HG02610 (cell line): ENCODE results near the gene AVL9.
A peak's percentile ranks its signal among the peaks of the same experiment; 100 is the strongest.
"Not testable (repeated sequence)": the region's sequence is repeated elsewhere in the genome, so short reads cannot be mapped to it uniquely, and the experiment has no call there.

Source experiments
- ATAC-seq: cut with Tn5 transposase; IDR thresholded peaks from one replicate; pipeline ENCODE4 v1.9.1; 2021; ENCODE audit warnings: mild to moderate bottlenecking, moderate library complexity; ENCODE audit not compliant: unreplicated experiment

Gene AVL9

DNA sequence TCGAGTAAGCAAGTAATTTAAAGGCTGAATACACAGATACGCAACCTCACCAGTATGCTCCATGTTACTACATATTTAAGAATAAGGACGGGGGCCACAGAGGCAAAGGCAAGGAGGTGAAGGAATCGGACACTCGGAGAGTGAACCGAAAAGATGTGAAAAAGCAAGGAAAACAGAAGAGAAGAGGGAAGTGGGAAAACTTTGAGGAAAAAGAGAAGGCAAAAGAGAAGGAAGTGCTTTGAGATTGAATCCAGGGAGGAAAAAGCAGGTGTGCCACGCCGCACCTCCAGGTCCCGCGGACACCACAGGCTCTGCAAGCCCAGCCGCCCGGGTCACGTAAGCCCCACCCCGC lies 367 bp upstream of the AVL9 start:
- ATAC-seq: peak; percentile 4

DNA sequence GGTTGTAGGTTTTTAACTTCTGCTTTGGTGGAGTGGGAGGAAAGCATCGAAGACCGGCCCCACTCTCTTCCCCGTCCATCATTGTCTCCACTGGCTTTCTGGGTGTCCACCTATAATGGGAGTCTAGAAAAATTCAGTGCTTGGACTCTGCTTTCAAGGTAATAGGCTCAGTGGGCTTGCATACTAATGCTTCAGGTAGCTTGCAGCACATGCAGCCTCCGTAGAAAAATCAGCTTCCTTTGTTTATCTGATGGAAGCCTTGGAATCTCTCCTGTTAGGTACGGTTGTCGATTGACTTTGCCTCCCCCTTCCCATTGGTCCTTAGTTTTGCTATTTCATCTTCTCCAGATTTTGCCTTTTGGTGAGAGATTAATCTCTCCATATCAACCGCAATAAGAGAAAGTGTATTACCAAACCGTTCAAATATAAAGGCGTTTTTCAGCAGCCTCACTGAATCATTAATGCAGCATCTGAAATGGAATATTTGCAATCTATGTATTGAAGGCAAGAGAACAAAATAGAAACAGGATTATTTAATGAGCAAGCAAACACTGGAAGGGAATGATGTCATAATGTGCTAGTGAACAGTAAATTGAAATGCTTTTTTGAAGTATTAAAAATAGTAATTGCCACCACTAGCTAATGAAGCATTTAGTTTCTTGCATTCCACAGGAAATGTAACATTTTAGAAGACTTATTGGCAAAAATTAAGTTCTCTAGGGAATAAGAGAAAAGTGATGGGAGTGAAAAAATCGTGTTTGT lies 944 bp downstream of the AVL9 start:
- ATAC-seq: no peak

DNA sequence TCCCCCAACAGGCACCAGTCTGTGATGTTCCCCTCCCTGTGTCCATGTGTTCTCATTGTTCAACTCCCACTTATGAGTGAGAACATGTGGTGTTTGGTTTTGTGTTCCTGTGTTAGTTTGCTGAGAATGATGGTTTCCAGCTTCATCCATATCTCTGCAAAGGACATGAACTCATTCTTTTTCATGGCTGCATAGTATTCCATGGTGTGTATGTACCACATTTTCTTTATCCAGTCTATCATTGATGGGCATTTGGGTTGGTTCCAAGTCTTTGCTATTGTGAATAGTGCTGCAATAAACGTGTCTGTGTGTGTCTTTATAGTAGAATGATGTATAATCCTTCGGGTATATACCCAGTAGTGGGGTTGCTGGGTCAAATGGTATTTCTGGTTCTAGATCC lies 4.5 kb downstream of the AVL9 start:
- ATAC-seq: not testable (repeated sequence)

DNA sequence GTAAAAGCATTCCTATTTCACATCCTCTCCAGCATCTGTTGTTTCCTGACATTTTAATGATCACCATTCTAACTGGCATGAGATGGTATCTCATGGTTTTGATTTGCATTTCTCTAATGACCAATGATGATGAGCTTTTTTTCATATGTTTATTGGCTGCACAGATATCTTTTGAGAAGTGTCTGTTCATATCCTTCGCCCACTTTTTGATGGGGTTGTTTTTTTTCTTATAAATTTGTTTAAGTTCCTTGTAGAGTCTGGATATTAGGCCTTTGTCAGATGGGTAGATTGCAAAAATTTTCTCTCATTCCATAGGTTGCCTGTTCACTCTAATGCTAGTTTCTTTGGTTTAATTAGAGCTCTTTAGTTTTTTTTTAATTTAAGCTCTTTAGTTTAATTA lies 4.9 kb downstream of the AVL9 start:
- ATAC-seq: not testable (repeated sequence)

DNA sequence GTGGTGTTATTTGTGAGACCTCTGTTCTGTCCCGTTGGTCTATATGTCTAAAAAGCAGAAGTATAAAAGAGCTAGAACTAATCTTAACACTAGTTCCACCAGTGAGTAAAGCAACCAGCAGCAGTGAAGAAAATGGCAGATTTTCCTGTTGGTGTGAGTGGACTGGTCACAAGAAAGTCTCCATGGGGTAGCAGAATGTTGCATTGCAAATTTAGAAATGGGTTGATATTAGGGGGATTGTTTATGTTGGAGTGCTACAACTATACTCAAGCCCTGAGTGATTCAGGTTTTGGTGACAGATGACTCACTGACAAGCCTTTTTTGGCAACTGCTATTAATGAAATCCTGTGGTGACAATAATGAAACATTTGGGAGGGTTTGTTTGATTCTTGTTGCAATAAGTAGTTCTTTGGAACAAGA lies 5.6 kb downstream of the AVL9 start:
- peak; percentile 82 for ATAC-seq

DNA sequence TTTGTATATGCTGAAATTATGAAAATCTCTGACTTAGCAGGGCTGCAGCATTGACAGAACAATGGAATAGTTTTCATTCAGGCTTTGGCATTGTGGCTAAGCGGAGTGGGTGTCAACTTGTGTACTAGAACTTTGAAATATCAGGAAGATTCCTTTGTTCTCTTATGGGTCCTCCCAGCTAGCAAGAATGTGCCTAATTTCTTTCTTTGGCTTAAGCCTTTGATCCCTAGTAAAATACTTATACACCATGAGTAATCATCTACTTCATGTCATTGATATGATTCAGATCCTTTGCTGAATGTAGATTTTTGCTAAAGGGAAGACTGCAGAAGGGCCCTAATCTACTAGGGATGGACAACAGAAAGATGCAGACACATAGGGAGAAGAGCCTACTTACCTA lies 6.2 kb downstream of the AVL9 start:
- ATAC-seq: no peak

DNA sequence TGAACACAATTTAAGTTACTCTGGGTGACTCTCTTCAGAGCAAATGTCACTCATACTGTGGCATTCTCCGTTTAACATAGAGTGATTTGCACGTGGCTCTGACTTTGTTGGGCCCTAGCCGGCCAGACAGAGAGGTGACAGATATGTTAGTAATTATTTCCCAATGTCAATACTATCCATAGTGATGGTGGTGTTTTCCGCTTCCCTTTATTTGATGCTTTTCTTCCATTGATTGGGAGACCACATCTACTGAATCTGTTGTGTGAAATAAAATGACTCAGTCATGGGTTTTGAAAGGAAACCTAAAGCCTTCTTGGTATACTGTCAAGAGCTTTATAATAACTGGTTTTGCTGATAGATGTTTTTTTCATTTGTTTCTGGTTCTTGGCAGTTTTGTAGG lies 7.4 kb downstream of the AVL9 start:
- ATAC-seq: no peak

DNA sequence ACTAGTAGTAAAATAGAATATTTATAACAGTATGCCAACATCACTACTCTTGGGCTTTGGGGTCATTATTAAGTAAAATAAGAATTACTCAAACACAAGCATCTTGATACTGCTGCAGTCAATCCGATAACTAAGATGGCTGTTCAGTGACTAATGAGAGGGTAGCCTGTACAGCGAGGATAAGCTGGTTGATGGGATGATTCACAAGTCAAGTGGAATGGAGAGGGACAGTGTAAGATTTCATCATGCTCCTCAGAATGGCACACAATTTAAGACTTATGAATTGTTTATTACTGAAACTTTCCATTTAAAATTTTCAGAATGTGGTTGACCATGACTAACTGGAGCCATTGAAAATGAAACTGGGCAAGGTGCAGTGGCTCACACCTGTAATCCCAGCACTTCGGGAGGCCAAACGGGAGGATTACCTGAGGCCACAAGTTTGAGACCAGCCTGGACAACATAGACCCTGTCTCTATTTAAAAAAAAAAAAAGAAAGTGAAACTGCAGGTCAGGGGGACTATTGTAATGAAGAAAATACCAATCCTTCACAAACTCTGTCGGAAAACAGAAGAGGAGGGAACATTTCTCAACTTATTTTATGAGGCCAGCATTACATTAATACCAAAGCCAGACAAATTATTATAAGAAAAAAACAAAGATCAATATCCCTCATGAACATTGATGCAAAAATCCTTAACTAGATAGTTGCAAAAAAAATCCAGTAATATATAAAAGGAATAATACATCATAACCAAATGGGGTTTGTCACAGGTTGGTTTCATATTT lies 11.2 kb downstream of the AVL9 start:
- peak; percentile 95 for ATAC-seq

DNA sequence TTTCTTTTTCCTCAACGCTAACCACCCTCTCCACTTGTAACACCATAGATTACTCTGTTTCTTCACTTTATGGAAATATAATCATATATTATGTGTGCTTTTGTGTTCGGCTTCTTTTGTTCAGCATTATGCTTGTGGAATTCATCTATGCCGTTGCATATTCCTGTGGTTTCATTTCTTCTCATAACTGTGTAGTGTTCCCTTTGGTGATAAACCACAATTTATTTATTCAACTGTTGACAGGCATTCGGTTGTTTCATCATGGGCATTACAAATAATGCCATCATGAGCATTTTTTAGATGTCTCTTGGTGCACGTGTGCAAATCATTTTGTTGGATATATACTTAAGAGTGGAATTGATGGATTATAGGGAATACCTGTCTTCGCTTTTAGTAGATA lies 12.1 kb downstream of the AVL9 start:
- ATAC-seq: no peak

DNA sequence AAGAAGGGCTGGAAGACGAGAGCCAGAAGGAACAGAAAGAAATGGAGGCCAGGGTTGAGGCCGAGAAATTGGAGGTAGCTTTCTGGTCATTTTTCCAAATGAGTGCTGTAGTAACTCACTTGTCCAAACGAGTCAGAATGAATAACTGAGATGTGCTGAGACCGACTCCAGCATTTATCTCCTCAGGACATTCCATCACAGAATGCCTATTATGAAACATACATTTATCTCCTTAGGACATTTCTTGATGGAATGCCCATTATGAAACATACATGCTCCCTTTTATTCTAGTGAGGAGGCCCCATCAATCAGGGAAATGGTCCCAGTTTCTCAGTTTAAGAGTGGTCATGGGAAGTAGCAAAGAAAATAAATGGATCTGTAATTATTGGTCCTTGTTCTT lies 16.5 kb downstream of the AVL9 start:
- ATAC-seq: no peak

DNA sequence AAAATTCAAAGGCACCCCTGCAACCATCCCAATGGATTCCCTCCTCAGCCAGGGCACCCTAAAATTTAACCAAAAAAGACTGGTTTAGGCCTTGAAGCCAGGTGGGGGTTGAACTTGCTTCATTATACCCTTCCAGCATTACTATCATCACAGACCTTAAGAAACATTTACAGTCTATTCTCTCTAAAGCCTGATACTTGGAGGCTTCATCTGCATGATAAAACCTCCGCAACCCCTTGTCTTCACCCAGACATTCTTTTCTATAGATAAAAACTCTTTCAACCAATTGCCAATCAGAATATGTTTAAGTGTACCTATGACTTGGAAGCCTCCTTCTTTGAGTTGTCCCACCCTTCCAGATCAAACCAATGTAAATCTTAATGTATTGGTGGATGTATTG lies 17.9 kb downstream of the AVL9 start:
- no peak for ATAC-seq

DNA sequence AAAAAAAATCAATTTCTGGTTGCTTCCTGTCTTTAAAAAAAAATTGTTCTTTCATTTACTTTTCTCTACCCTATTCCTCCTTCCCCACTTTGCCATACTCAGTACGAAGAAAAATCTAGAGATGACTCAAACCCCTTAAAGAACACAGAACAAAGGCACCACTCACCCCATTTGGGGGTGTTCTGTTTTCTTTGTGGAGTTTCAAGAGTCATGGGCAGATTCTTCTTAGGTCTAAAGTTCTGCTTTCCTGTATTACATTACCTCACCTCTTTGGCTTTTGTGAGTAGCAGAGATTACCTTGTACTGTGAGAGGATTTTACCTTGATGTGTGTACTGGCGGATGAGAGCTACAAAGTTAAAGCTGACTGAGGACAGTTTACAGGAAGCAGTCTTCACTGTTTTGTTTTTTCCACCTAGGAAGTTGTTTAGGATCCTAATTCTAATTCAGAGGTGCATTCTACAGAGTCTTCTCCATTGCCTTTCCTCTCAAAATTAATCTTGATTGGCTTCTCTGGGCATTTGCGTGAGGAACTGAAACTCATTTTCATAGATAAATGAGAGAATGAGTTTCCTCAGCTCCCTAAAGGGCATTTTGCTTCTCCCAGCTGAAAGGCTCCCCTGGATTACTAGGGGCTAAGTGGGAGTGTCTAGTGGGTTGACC lies 20.7 kb downstream of the AVL9 start:
- ATAC-seq: peak; percentile 88

DNA sequence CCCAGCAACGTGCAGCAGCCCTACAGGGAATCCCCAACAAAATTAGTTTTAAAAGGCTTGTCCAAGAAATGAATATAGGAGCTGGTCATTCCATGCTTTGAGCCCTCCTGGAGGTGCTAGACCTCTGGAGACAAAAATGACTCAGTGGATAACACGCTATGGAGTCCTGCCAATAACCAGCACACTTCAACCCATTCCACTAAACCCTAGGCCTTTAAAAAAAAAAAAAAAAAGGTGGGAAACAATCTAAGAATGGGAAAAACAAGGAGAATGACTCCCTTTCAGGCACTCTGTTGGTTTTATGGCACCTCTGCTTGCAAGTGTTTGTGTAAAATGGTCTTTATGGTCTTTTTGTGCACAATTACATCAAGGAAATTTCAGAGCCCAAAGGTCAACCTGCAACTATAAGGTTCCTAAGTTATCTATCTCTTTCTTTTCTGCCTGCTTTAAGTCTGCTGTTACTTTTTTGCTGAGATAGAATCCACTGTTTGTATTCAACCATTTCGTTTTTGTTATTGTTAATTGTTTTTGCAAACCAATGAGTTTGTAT lies 21.3 kb downstream of the AVL9 start:
- peak; percentile 16 for ATAC-seq

DNA sequence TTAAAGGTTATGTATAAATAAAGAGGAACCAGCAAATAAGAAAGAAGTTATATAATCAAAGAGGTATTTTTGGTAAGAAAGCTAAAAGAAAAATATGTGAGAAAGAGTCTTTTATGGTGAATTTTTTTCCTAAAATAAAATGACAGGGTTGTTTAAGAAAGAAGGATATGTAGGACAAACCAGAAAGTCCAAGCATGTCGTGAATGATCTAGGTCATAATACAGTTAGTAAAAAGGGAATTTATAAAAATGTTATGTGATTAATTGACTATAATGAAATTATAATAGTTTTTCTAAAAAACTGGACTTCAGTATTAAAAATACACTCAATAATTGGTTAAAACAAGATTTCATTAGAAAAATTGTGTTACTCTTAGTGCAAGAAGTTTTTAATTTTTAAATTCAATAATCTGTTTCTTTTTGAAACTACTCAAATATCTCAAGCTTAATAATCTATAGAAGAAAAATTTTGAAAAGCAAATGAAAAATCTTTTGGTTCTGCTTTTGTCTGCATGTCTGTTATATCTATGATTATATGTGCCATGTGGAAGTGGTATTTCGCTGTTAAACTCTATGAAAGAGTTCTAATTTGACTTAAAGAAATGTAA lies 23.3 kb downstream of the AVL9 start:
- ATAC-seq: no peak

DNA sequence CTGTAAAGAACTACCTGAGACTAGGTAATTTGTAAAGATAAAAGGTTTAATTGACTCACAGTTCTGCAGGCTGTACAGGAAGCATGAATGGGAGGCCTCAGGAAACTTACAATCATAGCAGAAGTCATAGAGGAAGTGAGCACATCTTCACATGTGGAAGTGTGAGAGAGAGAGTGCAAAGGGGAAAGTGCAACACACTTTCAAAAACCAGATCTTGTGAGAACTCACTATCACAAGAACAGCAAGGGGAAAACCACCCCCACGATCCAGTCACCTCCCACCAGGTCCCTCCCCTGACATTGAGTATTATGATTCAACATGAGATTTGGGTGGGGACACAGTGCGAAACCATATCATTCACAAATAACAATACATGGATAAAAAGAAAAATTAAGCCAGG lies 24.5 kb downstream of the AVL9 start:
- ATAC-seq: no peak

DNA sequence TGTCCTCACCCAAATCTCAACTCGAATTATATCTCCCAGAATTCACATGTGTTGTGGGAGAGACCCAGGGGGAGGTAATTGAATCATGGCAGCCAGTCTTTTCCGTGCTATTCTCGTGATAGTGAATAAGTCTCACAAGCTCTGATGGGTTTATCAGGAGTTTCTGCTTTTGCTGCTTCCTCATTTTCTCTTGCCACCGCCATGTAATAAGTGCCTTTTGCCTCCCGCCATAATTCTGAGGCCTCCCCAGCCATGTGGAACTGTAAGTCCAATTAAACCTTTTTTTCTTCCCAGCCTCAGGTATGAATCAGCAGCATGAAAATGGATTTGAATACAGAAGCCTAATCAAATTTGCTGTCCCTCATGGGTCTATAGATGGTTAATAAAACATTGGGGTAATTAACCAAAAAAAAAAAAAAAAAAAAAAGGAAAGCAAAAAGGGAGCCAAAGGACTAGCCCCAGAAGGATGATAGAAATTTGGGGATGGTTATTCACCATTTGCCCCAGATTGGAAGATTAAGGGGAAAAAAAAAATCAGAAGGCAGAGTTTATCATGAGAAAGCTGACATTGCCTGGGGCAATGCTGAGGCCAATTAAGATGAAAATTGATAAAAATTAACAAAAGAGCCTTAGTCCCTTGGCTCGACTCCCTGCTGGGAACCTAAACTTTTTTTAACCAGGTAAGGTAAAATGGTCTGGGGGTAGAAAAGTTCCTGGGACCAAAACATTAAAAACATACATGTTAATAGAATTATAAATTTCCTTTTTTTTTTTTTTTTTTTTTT lies 27.6 kb downstream of the AVL9 start:
- ATAC-seq: no peak

DNA sequence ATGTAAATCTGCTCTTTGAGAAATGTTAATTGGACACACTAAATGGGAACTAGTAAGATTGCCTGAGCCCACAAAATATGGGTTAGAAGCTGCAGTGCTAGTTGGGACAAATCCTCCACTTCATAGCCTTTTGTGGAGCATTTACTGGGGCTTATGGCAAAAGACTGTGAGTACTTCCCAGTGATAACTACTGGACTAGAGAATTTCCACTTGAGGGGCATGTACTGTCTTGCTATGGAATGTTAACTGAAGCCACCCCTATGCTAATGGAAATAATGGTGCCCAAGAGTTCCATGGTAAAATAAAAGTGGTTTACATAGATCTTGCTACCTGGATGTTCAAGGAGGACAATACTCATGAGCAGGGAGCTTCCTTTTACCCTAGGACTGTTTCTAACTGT lies 29.3 kb downstream of the AVL9 start:
- no peak for ATAC-seq

DNA sequence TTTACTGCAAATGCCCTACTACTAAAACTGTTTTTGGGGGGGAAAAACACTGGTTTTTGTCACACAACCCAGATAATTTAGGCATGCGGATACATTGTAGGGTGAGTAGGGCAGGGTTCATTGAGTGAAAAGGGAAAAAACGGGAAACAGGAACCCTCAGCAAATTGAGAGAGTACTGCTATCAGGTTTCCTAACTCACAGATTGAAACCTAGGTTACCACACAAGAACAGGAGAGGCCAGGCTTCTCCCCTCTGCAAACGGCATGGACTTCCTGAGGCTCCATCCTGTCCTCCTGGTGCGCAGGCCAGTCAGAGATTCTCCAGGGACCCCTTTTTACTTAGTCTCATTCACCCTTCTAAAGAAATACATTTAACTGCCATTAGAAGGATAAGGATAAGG lies 30.6 kb downstream of the AVL9 start:
- ATAC-seq: no peak

DNA sequence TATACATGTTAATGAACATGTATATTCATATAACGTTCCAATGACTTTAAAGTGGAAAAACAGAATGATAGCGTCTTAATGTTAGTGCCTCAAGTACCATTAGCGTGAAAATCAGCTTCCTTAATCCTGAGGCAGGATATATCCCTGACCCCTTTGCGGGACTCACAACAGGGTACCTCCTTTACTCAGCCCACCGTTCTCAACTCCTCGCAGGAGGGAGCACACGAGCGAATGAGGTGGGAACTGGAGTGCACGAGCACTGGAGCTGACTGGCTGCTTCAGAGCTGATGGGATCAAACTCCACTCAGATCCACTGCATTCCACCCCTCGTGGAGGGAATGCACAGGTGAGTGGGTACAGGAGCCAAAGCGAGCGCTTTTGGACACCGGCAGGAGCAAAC lies 36.1 kb downstream of the AVL9 start:
- no peak for ATAC-seq

DNA sequence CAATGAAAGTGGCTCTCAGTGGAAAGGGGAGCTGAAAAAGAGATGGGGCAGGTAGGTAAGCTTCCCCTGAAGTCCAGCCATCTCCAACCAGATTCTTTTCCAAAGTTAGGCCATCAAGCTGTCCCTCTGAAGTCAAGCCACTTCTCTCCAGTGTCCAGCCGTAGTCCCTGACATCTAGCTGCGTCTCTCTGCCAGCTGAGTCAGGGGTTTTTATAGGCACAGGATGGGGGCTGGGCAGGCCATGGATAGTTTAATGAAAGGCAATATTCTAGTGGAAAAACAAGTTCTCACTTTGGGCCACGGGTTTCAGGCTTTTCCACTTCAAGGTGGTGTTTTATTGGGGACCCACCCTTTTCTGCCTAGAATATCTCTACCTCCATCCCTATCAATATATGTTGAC lies 36.8 kb downstream of the AVL9 start:
- no peak for ATAC-seq

DNA sequence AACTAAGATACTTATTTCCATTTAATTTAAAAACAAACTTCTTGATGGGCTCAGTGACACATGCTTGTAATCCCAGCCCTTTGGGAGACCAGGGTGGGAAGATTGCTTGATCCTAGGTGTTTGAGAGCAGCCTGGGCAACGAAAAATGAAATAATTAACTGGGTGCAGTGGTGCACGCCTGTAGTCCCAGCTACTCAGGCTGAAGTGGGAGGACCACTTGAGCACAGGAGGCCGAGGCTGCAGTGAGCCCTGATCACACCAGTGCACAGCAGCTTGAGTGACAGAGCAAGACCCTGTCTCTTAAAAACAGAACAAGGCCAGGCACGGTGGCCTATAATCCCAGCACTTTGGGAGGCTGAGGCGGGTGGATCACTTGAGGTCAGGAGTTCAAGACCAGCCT lies 37.4 kb downstream of the AVL9 start:
- ATAC-seq: no peak
